NCI-H1092 treated with DMSO at 0.1 percent for 48 hours (cell line): Measurements from ENCODE around the gene PLA2G12A.

ENCODE experiments used
- DNase-seq: peaks from one replicate; lab custom pipeline; 2025; lab: John Stamatoyannopoulos, UW

Gene PLA2G12A

GRCh38 chr4:109676886-109677285 is 53.0 kb downstream of the PLA2G12A start:
- no peak for DNase-seq

- no peak for DNase-seq
These were observed 54.0 kb downstream of the PLA2G12A start for GRCh38 chr4:109675843-109676242.

DNA sequence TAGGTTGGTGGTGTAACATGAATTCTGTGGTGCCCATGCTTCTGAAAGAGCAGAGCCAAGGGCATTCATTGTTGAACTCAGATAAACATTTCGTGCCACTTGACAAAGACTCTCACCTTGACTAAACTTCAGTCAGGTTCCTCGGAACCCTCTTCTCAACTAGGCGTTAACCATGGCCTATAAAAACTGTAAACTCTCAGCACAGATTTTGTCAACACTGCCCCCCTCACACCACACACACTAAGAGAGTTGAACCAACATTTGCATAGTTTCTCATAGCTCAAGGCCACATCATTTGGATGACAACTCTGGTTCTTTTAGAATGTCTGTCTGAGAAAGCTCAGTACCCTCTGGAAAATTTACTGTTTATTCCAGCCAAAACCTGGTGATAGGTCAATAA is 54.7 kb downstream of the PLA2G12A start:
- no peak for DNase-seq

GRCh38 chr4:109673303-109673702 is 56.6 kb downstream of the PLA2G12A start:
- no peak for DNase-seq

DNA sequence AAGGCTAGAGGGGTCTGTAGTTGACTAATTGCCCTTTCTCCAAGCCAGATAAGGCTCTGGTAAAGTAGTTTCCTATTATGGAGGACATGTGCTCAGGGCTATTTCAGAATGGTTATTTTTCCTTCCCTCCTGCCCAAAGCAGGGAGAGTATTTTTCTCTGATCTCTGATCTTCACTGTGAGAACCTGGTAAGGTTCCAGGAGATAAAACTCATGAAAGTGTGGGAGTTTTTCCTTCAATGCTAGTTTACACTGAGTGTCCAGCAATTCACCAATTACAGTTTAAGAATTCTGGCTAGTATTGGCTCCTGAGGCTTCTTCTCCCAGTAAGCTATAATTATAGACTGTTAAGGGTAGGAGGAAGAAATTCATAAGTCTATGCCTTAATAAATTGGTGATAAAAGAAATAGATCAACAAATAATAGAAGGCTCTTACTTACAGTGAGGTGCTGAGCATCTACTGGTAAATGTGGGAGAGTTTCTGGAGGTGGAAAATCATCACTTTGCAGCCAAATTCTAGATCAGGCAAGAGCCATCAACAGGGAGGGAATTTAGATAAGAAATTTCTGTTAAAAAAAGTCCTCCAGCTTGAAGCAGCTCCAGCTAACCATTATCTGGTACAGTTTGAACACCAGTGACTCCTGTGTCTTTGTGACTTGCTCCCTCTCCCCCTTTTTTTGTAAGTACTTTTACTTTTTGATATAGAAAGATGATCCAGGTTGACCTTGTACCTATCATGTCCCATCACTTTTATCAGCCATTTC is 57.5 kb downstream of the PLA2G12A start:
- no peak for DNase-seq

- no peak for DNase-seq
These were observed 58.5 kb downstream of the PLA2G12A start for GRCh38 chr4:109671350-109671749.

DNA sequence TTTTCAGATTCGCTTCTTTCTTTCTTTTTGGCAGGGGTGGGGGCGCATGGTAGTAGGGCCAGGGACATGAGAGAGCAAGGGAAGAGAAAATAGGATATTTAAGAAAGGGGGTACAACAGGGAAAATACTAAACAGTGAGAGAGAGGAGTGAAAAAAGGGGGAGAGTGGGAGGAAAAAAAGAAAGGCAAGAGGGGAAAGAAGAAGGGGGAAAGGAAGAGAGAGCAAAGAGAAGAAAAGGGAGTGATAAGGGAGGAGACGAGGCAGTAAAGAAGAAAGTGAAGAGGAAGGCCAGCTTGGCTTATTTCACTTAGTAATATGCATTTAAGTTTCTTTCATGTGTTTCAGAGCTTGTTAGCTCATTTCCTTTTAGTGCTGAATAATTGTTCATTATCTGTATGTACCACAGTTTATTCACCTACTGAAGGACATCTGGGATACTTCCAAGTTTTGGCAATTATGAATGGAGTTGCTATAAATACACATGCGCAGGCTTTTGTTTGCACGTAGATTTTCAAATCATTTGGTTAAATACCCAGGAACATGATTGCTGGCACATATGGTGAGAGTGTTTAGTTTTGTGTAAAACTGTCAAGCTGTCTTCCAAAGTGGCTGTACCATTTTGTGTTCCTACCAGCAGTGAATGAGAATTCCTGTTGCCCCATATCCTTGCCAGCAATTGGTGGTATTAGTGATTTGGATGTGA is 63.9 kb downstream of the PLA2G12A start:
- DNase-seq = peak; percentile 23

- no peak for DNase-seq
These were observed 67.1 kb downstream of the PLA2G12A start for GRCh38 chr4:109662771-109663170.

DNA sequence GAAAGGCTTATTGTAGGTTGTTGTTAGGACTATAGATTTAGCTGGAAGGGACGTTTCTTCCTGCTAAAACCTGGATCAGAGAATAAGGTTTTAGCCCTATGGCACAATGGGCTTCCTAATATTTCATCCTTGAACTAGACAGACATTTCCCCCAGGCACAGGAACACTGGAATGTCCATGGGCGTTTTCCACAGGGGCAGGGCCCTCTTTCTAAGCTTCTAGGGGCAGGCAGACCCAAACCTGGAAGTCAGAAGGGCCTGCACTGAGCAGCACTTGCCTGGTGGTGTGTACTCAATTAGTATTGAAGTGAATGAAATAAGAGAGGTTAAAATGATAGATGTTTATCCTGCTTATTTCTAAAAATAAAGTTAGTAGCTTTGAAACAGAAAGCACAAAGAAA is 67.8 kb downstream of the PLA2G12A start:
- DNase-seq = no peak
